ENCODE results near the gene CREBZF.

- TF ChIP-seq CTCF (conservative IDR thresholded peaks at IDR 0.05; ENCODE audit: low read length) (no peak), EZH2phosphoT487 (IDR thresholded peaks at IDR 0.05; ENCODE audit: borderline replicate concordance, low read depth, low read length) (no peak)
These were observed 45.2 kb upstream of the CREBZF start for GRCh38 chr11:85709941-85710702.
